Measurements from ENCODE around the gene BLCAP. TPM values are rescaled to one million over a fixed set of nuclear protein-coding genes. Genes with fewer than 3 reads are reported as not detected.
"Not testable (repeated sequence)": the region's sequence is repeated elsewhere in the genome, so short reads cannot be mapped to it uniquely, and the experiment has no call there.

BLCAP gene
- polyA plus RNA-seq, 3 donors: 79.0 to 92.9 (median 81.9) TPM

- no peak for DNase-seq (ENCODE audit: extremely low read depth in 1 of 11, low read depth in 9 of 11, low spot score in 4 of 11)
Observed at GRCh38 chr20:37503256-37503927, 24.3 kb downstream of the BLCAP start.

- DNase-seq (ENCODE audit: extremely low read depth in 1 of 11, low read depth in 9 of 11, low spot score in 4 of 11): no peak
Observed at GRCh38 chr20:37502654-37503053, 25.0 kb downstream of the BLCAP start.

GRCh38 chr20:37501940-37502339, 25.7 kb downstream of the BLCAP start:
- no peak for DNase-seq (ENCODE audit: extremely low read depth in 1 of 11, low read depth in 9 of 11, low spot score in 4 of 11)

- no peak for DNase-seq (ENCODE audit: extremely low read depth in 1 of 11, low read depth in 9 of 11, low spot score in 4 of 11)
Observed at GRCh38 chr20:37500311-37500710, 27.4 kb downstream of the BLCAP start.

- no peak for DNase-seq (ENCODE audit: extremely low read depth in 1 of 11, low read depth in 9 of 11, low spot score in 4 of 11)
Observed at GRCh38 chr20:37498066-37498665, 29.5 kb downstream of the BLCAP start.

- DNase-seq (ENCODE audit: extremely low read depth in 1 of 11, low read depth in 9 of 11, low spot score in 4 of 11): no peak
Observed at GRCh38 chr20:37494796-37495195, 32.9 kb downstream of the BLCAP start.

GRCh38 chr20:37494301-37494700, 33.4 kb downstream of the BLCAP start:
- DNase-seq (ENCODE audit: extremely low read depth in 1 of 11, low read depth in 9 of 11, low spot score in 4 of 11): no peak

- DNase-seq (ENCODE audit: extremely low read depth in 1 of 11, low read depth in 9 of 11, low spot score in 4 of 11): no peak
Observed at GRCh38 chr20:37492945-37493344, 34.7 kb downstream of the BLCAP start.

- no peak for DNase-seq (ENCODE audit: extremely low read depth in 1 of 11, low read depth in 9 of 11, low spot score in 4 of 11)
Observed at GRCh38 chr20:37492096-37492625, 35.5 kb downstream of the BLCAP start.

GRCh38 chr20:37490663-37491350, 36.9 kb downstream of the BLCAP start:
- no peak for DNase-seq (ENCODE audit: extremely low read depth in 1 of 11, low read depth in 9 of 11, low spot score in 4 of 11)

- not testable (repeated sequence) for DNase-seq (ENCODE audit: extremely low read depth in 1 of 11, low read depth in 9 of 11, low spot score in 4 of 11)
Observed at GRCh38 chr20:37486209-37486608, 41.5 kb downstream of the BLCAP start.

- no peak for DNase-seq (ENCODE audit: extremely low read depth in 1 of 11, low read depth in 9 of 11, low spot score in 4 of 11)
Observed at GRCh38 chr20:37484331-37484730, 43.3 kb downstream of the BLCAP start.

- DNase-seq (ENCODE audit: extremely low read depth in 1 of 11, low read depth in 9 of 11, low spot score in 4 of 11): no peak
Observed at GRCh38 chr20:37481610-37482009, 46.1 kb downstream of the BLCAP start.

GRCh38 chr20:37480919-37481318, 46.8 kb downstream of the BLCAP start:
- DNase-seq (ENCODE audit: extremely low read depth in 1 of 11, low read depth in 9 of 11, low spot score in 4 of 11): no peak

- no peak for DNase-seq (ENCODE audit: extremely low read depth in 1 of 11, low read depth in 9 of 11, low spot score in 4 of 11)
Observed at GRCh38 chr20:37479925-37480691, 47.6 kb downstream of the BLCAP start.

- DNase-seq (ENCODE audit: extremely low read depth in 1 of 11, low read depth in 9 of 11, low spot score in 4 of 11): no peak
Observed at GRCh38 chr20:37479266-37479665, 48.4 kb downstream of the BLCAP start.

GRCh38 chr20:37477041-37477440, 50.6 kb downstream of the BLCAP start:
- DNase-seq (ENCODE audit: extremely low read depth in 1 of 11, low read depth in 9 of 11, low spot score in 4 of 11): no peak

GRCh38 chr20:37475252-37475651, 52.4 kb downstream of the BLCAP start:
- DNase-seq (ENCODE audit: extremely low read depth in 1 of 11, low read depth in 9 of 11, low spot score in 4 of 11): peak; percentile 8 to 63 (median 33)

- no peak for DNase-seq (ENCODE audit: extremely low read depth in 1 of 11, low read depth in 9 of 11, low spot score in 4 of 11)
Observed at GRCh38 chr20:37474386-37474785, 53.3 kb downstream of the BLCAP start.
